WTC11 (cell line): ENCODE data around the gene TRAPPC3. TPM values are rescaled to one million over a fixed set of nuclear protein-coding genes. Genes with fewer than 3 reads are reported as not detected.

Source experiments
- ATAC-seq: fragments of 200-7000 bp; cut with Tn5 transposase; 2 replicates; pipeline ENCODE4 v1.10.0; 2021; ENCODE audit warnings: mild to moderate bottlenecking, moderate library complexity
- CTCF ChIA-PET: fragments of 300-600 bp; sonication (Branson Sonifier 250); formaldehyde crosslinking; loops from one replicate; lab custom pipeline; 2021; ENCODE audit warnings: antibody characterized with exemption; lab: Charles Lee
- POLR2A ChIA-PET: fragments of 350-600 bp; sonication (Branson Sonifier 250); formaldehyde crosslinking; loops from one replicate; lab custom pipeline; 2021; ENCODE audit warnings: antibody characterized with exemption; lab: Charles Lee
- DNase-seq: peaks from one replicate; pipeline ENCODE4 v3.0.0; 2021; ENCODE audit warnings: low spot score
- H3K27ac Mint-ChIP-seq: 2 replicates; pipeline ENCODE4 v1.8.0; 2021; ENCODE audit warnings: mixed read lengths
- H3K27me3 Mint-ChIP-seq: 2 replicates; pipeline ENCODE4 v1.8.0; 2021; ENCODE audit warnings: low read depth, mild to moderate bottlenecking, moderate library complexity, mixed read lengths
- H3K36me3 Mint-ChIP-seq: 2 replicates; pipeline ENCODE4 v1.8.0; 2021; ENCODE audit warnings: mixed read lengths
- H3K4me1 Mint-ChIP-seq: 2 replicates; pipeline ENCODE4 v1.8.0; 2022; ENCODE audit warnings: mixed read lengths
- H3K4me3 Mint-ChIP-seq: 2 replicates; pipeline ENCODE4 v1.8.0; 2021; ENCODE audit warnings: mild to moderate bottlenecking, moderate library complexity, mixed read lengths
- H3K9me3 Mint-ChIP-seq: 2 replicates; pipeline ENCODE4 v1.8.0; 2021; ENCODE audit warnings: mixed read lengths
- CREB1 ChIP-seq: sonication (generic); formaldehyde crosslinking; IDR thresholded peaks from 2 replicates; pipeline ENCODE4 v1.8.0; 2023; ENCODE audit warnings: mild to moderate bottlenecking, missing genetic modification reagents
- E2F4 ChIP-seq: sonication (generic); formaldehyde crosslinking; IDR thresholded peaks from 2 replicates; pipeline ENCODE4 v1.8.1; 2022; ENCODE audit warnings: low read depth, mild to moderate bottlenecking, moderate library complexity, missing genetic modification reagents, borderline replicate concordance
- ELF4 ChIP-seq: sonication (generic); formaldehyde crosslinking; IDR thresholded peaks from 2 replicates; pipeline ENCODE4 v1.8.1; 2022; ENCODE audit warnings: low read depth, mild to moderate bottlenecking, moderate library complexity, missing genetic modification reagents
- ETV6 ChIP-seq: sonication (generic); formaldehyde crosslinking; IDR thresholded peaks from 2 replicates; pipeline ENCODE4 v1.8.1; 2022; ENCODE audit warnings: mild to moderate bottlenecking, missing genetic modification reagents
- FOXJ3 ChIP-seq: sonication (generic); formaldehyde crosslinking; IDR thresholded peaks from 2 replicates; pipeline ENCODE4 v1.9.0; 2021; ENCODE audit warnings: missing genetic modification reagents, mild to moderate bottlenecking, borderline replicate concordance
- FOXP1 ChIP-seq: sonication (generic); formaldehyde crosslinking; IDR thresholded peaks from 2 replicates; pipeline ENCODE4 v1.8.0; 2022; ENCODE audit warnings: missing genetic modification reagents, mild to moderate bottlenecking, moderate library complexity, borderline replicate concordance
- GABPB1 ChIP-seq: sonication (generic); formaldehyde crosslinking; IDR thresholded peaks from 2 replicates; pipeline ENCODE4 v1.8.1; 2023; ENCODE audit warnings: mild to moderate bottlenecking, missing genetic modification reagents
- GTF2I ChIP-seq: fragments of 250-450 bp; sonication (Bioruptor Pico); conservative IDR thresholded peaks from 2 replicates; pipeline ENCODE4 v1.4.0; 2021; ENCODE audit warnings: mild to moderate bottlenecking
- HMGXB4 ChIP-seq: sonication (generic); formaldehyde crosslinking; IDR thresholded peaks from 2 replicates; pipeline ENCODE4 v1.8.1; 2023; ENCODE audit warnings: mild to moderate bottlenecking, moderate library complexity, missing genetic modification reagents
- JUN ChIP-seq: sonication (generic); formaldehyde crosslinking; IDR thresholded peaks from 2 replicates; pipeline ENCODE4 v1.8.0; 2023; ENCODE audit warnings: mild to moderate bottlenecking, missing genetic modification reagents
- MLX ChIP-seq: sonication (generic); formaldehyde crosslinking; IDR thresholded peaks from 2 replicates; pipeline ENCODE4 v1.8.1; 2023; ENCODE audit warnings: mild to moderate bottlenecking, missing genetic modification reagents, moderate library complexity
- MXD4 ChIP-seq: fragments of 250-450 bp; sonication (Bioruptor Pico); IDR thresholded peaks from 2 replicates; pipeline ENCODE4 v1.8.0; 2021; ENCODE audit warnings: mild to moderate bottlenecking, moderate library complexity, borderline replicate concordance
- NFATC4 ChIP-seq: fragments of 250-450 bp; sonication (Bioruptor Pico); IDR thresholded peaks from 2 replicates; pipeline ENCODE4 v1.9.0; 2021; ENCODE audit warnings: mild to moderate bottlenecking
- NR3C1 ChIP-seq: sonication (generic); formaldehyde crosslinking; conservative IDR thresholded peaks from 2 replicates; pipeline ENCODE4 v1.8.1; 2023; ENCODE audit warnings: low read depth, mild to moderate bottlenecking, missing genetic modification reagents
- OVOL2 ChIP-seq: fragments of 250-450 bp; sonication (Bioruptor Pico); IDR thresholded peaks from 2 replicates; pipeline ENCODE4 v1.9.0; 2021; ENCODE audit warnings: mild to moderate bottlenecking, borderline replicate concordance
- PRDM15 ChIP-seq: sonication (generic); formaldehyde crosslinking; IDR thresholded peaks from 2 replicates; pipeline ENCODE4 v1.8.0; 2022; ENCODE audit warnings: missing genetic modification reagents
- SOX15 ChIP-seq: fragments of 250-450 bp; sonication (Bioruptor Pico); IDR thresholded peaks from 2 replicates; pipeline ENCODE4 v1.9.0; 2021; ENCODE audit warnings: mild to moderate bottlenecking
- SP1 ChIP-seq: sonication (generic); formaldehyde crosslinking; conservative IDR thresholded peaks from 2 replicates; pipeline ENCODE4 v1.8.1; 2022; ENCODE audit warnings: missing genetic modification reagents
- TEAD4 ChIP-seq: sonication (generic); formaldehyde crosslinking; IDR thresholded peaks from 2 replicates; pipeline ENCODE4 v1.8.0; 2022; ENCODE audit warnings: mild to moderate bottlenecking, missing genetic modification reagents
- TP53 ChIP-seq: sonication (generic); formaldehyde crosslinking; IDR thresholded peaks from 2 replicates; pipeline ENCODE4 v1.8.1; 2023; ENCODE audit warnings: mild to moderate bottlenecking, missing genetic modification reagents
- ZBTB21 ChIP-seq: sonication (generic); formaldehyde crosslinking; IDR thresholded peaks from 2 replicates; pipeline ENCODE4 v1.8.1; 2023; ENCODE audit warnings: mild to moderate bottlenecking, missing genetic modification reagents, borderline replicate concordance
- ZNF232 ChIP-seq: sonication (generic); formaldehyde crosslinking; IDR thresholded peaks from 2 replicates; pipeline ENCODE4 v1.8.0; 2022; ENCODE audit warnings: mild to moderate bottlenecking, missing genetic modification reagents
- ZNF263 ChIP-seq: sonication (generic); formaldehyde crosslinking; IDR thresholded peaks from 2 replicates; pipeline ENCODE4 v1.8.1; 2022; ENCODE audit warnings: low read depth, mild to moderate bottlenecking, moderate library complexity, missing genetic modification reagents
- ZNF281 ChIP-seq: sonication (generic); formaldehyde crosslinking; IDR thresholded peaks from 2 replicates; pipeline ENCODE4 v1.8.0; 2023; ENCODE audit warnings: mild to moderate bottlenecking, missing genetic modification reagents
- ZNF317 ChIP-seq: sonication (generic); formaldehyde crosslinking; IDR thresholded peaks from 2 replicates; pipeline ENCODE4 v1.8.1; 2023; ENCODE audit warnings: low read depth, mild to moderate bottlenecking, moderate library complexity, missing genetic modification reagents, borderline replicate concordance
- total RNA-seq: library from RNA; stranded (reverse); gene quantifications from 3 replicates; pipeline ENCODE4 v1.2.3, GENCODE V29; 2021

The TRAPPC3 gene
- total RNA-seq, 1 experiment from 2014 or later, result 48.9 TPM

- Mint-ChIP-seq H3K4me1 (peaks cover 19% of the 10 kb centered on the region), H3K27ac (no peak overlapping the region), H3K4me3 (no peak overlapping the region), H3K9me3 (no peaks in the 10 kb centered on the region), H3K27me3 (no peaks in the 10 kb centered on the region), H3K36me3 (peaks cover 23% of the 10 kb centered on the region)
- CTCF ChIA-PET, result interaction anchor here (0.9 to 1.5 kb wide), 2 partner anchors 15 to 24 kb away, joined by 3 read pairs; partner anchors contain the start of gene TRAPPC3
- POLR2A ChIA-PET, result no interaction called here
- ATAC-seq (no peak), DNase-seq (no peak)
- TF ChIP-seq HMGXB4, result no peak
- TF ChIP-seq SP1 (CRISPR knock-in tag), result no peak
- TF ChIP-seq ZNF317, result no peak
- no peak for TF ChIP-seq NR3C1 (CRISPR knock-in tag)
- TF ChIP-seq NFATC4, result no peak
- no peak for TF ChIP-seq ELF4
- no peak for TF ChIP-seq ZNF281 (CRISPR knock-in tag)
- TF ChIP-seq ZNF232 (CRISPR knock-in tag), result no peak
Observed at GRCh38 chr1:36172983-36173382, 23.7 kb upstream of the TRAPPC3 start.

- H3K4me3 Mint-ChIP-seq, result no peak overlapping the region
- ChIA-PET CTCF (interaction anchor here (0.6 to 1.5 kb wide), 3 partner anchors 11 to 23 kb away, joined by 3 to 4 read pairs (median 3); partner anchors contain the start of gene TRAPPC3), POLR2A (no interaction called here)
- peaks cover 23% of the 10 kb centered on the region for H3K36me3 Mint-ChIP-seq
- DNase-seq, result no peak
- H3K27ac Mint-ChIP-seq, result no peak overlapping the region
- no peaks in the 10 kb centered on the region for H3K27me3 Mint-ChIP-seq
- ATAC-seq, result no peak
- no peaks in the 10 kb centered on the region for H3K9me3 Mint-ChIP-seq
- H3K4me1 Mint-ChIP-seq, result peaks cover 14% of the 10 kb centered on the region
- TF ChIP-seq TP53 (no peak), CREB1 (CRISPR knock-in tag) (no peak), ETV6 (CRISPR knock-in tag) (no peak), FOXJ3 (CRISPR knock-in tag) (no peak), PRDM15 (CRISPR knock-in tag) (no peak), GABPB1 (CRISPR knock-in tag) (no peak), OVOL2 (no peak), SOX15 (no peak), ZNF263 (CRISPR knock-in tag) (no peak), ELF4 (no peak), GTF2I (CRISPR knock-in tag) (no peak), JUN (CRISPR knock-in tag) (no peak), E2F4 (no peak), ZBTB21 (no peak), MLX (CRISPR knock-in tag) (no peak), FOXP1 (no peak), MXD4 (CRISPR knock-in tag) (no peak), TEAD4 (no peak)
Observed at GRCh38 chr1:36172017-36172747, 22.9 kb upstream of the TRAPPC3 start.
